K562 (cell line): ENCODE results near the gene SLC25A40. TPM values are rescaled to one million over a fixed set of nuclear protein-coding genes. Genes with fewer than 3 reads are reported as not detected.

Source experiments
- BRCA1 ChIP-seq, 2 experiments: fragments of 450-650 bp in 1 of 2; sonication (generic) in 1 of 2; formaldehyde crosslinking in 1 of 2; IDR thresholded peaks; 2 replicates each; pipeline versions ENCODE4 v1.5.0 to v1.6.1; 2017 to 2020; ENCODE audit warnings: mild to moderate bottlenecking in 1 of 2, missing genetic modification reagents in 1 of 2
- E2F3 ChIP-seq: fragments of 250-450 bp; sonication (Bioruptor Pico); IDR thresholded peaks from 2 replicates; pipeline ENCODE4 v1.4.0; 2020; ENCODE audit warnings: mild to moderate bottlenecking
- FOSL1 ChIP-seq: fragments of 200-800 bp; sonication (Bioruptor generic); conservative IDR thresholded peaks from 2 replicates; pipeline ENCODE4 v1.6.1; 2016; ENCODE audit warnings: missing genetic modification characterization, missing compliant biosample characterization
- RNF2 ChIP-seq: sonication (generic); IDR thresholded peaks from 2 replicates; pipeline ENCODE4 v1.6.1; 2016
- ZBTB1 ChIP-seq: sonication (generic); formaldehyde crosslinking; IDR thresholded peaks from 2 replicates; pipeline ENCODE4 v1.8.1; 2023; ENCODE audit warnings: missing genetic modification reagents, low read depth, mild to moderate bottlenecking, borderline replicate concordance
- ZNF3 ChIP-seq: fragments of 250-450 bp; sonication (Bioruptor Pico); IDR thresholded peaks from 2 replicates; pipeline ENCODE4 v1.5.0; 2021; ENCODE audit warnings: mild to moderate bottlenecking, moderate library complexity
- polyA plus RNA-seq, 8 experiments: library from polyadenylated mRNA; depleted of rRNA in 4 of 8; stranded (reverse) in 5 of 8; unstranded in 3 of 8; fragments of >200 nt; fragmentation: Nextera tagmentation in 2 of 8; fragmentation: Illumina TruSeq in 1 of 8; extraction: Ambion mirVana in 2 of 8; extraction: Trizol in 1 of 8; gene quantifications; 2 replicates each; pipeline versions ENCODE4 v1.2.1 to v1.2.3, GENCODE V29; 2011 to 2014; ENCODE audit warnings: inconsistent platforms in 1 of 8, missing spikeins in 1 of 8
- total RNA-seq, 7 experiments: library from RNA; depleted of rRNA in 6 of 7; stranded (reverse); fragments of >200 nt in 6 of 7; fragmentation: Illumina TruSeq in 2 of 7; extraction: Trizol in 2 of 7; gene quantifications; 2 replicates each; pipeline versions ENCODE4 v1.2.1 to v1.2.3, GENCODE V29; 2011 to 2021; ENCODE audit warnings: low replicate concordance in 1 of 7
- TF ChIP-seq, protein P1 (sequence below): fragments of 250-450 bp; sonication (Bioruptor Pico); IDR thresholded peaks from 2 replicates; pipeline ENCODE4 v1.5.0; 2021; ENCODE audit warnings: mild to moderate bottlenecking, moderate library complexity
- TF ChIP-seq, protein P2 (sequence below): fragments of 250-450 bp; sonication (Bioruptor Pico); IDR thresholded peaks from 2 replicates; pipeline ENCODE4 v1.8.0; 2021; ENCODE audit warnings: mild to moderate bottlenecking, moderate library complexity
- TF ChIP-seq, protein P3 (sequence below): sonication (generic); formaldehyde crosslinking; IDR thresholded peaks from 2 replicates; pipeline ENCODE4 v1.8.1; 2023; ENCODE audit warnings: mild to moderate bottlenecking, missing genetic modification reagents, moderate library complexity
- TF ChIP-seq, protein P4 (sequence below): sonication (generic); formaldehyde crosslinking; IDR thresholded peaks from 2 replicates; pipeline ENCODE4 v1.8.0; 2022; ENCODE audit warnings: missing genetic modification reagents, mild to moderate bottlenecking, borderline replicate concordance

Gene SLC25A40
- total and polyA plus RNA-seq, 9 of the 15 experiments (the other 6 are each of a cell fraction or from before 2014, with no cell fraction given) = 6.7 to 44.0 (median 26.5) TPM

DNA sequence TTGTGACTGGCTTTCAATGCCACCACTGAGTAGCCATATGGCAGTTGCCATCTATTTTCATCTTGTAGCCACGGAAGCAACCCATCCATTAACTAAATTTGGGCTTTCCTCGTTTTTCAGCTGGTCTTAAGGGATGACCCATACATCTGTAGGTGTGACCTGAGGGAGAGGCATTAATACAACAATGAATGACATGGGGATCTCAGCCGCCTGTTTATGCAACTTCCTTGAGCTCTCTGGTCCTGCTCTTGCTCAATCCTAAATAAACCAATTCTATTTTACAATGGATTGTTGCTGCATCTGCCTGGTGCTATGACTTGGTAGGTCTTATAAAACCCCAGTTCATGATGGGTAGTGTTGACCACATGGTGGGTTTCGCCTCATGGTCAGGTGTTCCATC lies 36.0 kb upstream of the SLC25A40 start (continued):
- TF ChIP-seq, protein P1, sequence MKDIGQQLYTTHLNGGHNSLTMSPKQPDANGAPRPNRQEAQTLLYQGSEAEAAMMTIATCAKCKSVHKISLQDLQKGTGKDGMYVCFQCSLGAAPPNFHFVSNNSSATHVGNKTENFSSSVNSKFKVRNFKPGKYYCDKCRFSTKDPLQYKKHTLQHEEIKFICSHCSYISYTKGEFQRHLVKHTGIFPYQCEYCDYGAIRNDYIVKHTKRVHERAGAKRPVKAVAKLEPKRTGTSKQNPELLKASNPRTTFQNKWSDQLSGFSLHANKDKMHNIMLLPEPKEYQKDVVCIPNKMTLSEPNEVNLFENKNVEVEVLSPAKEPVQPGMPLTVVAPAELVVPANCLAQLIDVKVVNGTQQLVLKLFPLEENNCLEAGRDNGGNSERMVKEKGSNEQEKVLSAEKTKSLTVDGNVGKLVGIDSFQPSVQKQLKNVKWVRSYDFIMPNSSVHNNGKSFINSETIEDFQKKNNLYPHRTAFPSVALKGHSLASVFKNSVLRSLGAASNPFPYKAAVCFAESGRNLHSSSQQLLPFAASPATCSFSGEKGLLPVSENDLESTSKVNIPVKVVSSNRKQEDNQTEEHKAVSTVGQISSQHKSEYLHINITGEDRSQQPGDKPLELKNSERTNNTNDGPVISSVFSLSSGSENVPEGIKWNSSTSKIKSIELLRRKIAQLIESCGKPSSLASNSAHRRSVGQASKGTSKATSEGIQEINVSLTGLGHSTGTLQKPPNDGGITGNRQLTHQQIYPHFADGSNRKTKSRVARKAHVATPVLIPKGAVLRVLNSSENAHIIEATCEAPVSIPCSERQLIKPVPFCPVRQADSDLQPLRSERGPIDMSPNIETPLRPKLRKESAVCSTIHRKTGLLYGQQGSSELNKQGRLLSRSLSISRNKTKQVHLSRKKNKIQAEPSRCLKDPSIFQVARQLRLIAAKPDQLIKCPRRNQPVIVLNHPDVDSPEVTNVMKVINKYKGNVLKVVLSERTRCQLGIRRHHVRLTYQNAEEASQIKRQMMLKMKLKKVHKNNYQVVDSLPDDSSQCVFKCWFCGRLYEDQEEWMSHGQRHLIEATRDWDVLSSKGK = no peak
- TF ChIP-seq ZBTB1 (CRISPR knock-in tag) (no peak), BRCA1 (IDR thresholded peaks at IDR 0.05) (no peak), BRCA1 (CRISPR knock-in tag; IDR thresholded peaks at IDR 0.05) (no peak), E2F3 (CRISPR knock-in tag) (no peak), RNF2 (no peak), FOSL1 (no peak), ZNF3 (CRISPR knock-in tag) (no peak)
- TF ChIP-seq, protein P2, sequence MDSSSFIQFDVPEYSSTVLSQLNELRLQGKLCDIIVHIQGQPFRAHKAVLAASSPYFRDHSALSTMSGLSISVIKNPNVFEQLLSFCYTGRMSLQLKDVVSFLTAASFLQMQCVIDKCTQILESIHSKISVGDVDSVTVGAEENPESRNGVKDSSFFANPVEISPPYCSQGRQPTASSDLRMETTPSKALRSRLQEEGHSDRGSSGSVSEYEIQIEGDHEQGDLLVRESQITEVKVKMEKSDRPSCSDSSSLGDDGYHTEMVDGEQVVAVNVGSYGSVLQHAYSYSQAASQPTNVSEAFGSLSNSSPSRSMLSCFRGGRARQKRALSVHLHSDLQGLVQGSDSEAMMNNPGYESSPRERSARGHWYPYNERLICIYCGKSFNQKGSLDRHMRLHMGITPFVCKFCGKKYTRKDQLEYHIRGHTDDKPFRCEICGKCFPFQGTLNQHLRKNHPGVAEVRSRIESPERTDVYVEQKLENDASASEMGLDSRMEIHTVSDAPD (CRISPR knock-in tag) = no peak
- TF ChIP-seq, protein P3, sequence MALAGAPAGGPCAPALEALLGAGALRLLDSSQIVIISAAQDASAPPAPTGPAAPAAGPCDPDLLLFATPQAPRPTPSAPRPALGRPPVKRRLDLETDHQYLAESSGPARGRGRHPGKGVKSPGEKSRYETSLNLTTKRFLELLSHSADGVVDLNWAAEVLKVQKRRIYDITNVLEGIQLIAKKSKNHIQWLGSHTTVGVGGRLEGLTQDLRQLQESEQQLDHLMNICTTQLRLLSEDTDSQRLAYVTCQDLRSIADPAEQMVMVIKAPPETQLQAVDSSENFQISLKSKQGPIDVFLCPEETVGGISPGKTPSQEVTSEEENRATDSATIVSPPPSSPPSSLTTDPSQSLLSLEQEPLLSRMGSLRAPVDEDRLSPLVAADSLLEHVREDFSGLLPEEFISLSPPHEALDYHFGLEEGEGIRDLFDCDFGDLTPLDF (CRISPR knock-in tag) = no peak
- TF ChIP-seq, protein P4, sequence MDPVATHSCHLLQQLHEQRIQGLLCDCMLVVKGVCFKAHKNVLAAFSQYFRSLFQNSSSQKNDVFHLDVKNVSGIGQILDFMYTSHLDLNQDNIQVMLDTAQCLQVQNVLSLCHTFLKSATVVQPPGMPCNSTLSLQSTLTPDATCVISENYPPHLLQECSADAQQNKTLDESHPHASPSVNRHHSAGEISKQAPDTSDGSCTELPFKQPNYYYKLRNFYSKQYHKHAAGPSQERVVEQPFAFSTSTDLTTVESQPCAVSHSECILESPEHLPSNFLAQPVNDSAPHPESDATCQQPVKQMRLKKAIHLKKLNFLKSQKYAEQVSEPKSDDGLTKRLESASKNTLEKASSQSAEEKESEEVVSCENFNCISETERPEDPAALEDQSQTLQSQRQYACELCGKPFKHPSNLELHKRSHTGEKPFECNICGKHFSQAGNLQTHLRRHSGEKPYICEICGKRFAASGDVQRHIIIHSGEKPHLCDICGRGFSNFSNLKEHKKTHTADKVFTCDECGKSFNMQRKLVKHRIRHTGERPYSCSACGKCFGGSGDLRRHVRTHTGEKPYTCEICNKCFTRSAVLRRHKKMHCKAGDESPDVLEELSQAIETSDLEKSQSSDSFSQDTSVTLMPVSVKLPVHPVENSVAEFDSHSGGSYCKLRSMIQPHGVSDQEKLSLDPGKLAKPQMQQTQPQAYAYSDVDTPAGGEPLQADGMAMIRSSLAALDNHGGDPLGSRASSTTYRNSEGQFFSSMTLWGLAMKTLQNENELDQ (CRISPR knock-in tag) = no peak
